HG03469 (cell line): Measurements from ENCODE around the gene FAM193A.
A peak's percentile ranks its signal among the peaks of the same experiment; 100 is the strongest.

ENCODE experiments used
- ATAC-seq: cut with Tn5 transposase; IDR thresholded peaks from one replicate; pipeline ENCODE4 v1.9.1; 2021; ENCODE audit warnings: mild to moderate bottlenecking, moderate library complexity, moderate number of reproducible peaks; ENCODE audit not compliant: unreplicated experiment

FAM193A gene

DNA sequence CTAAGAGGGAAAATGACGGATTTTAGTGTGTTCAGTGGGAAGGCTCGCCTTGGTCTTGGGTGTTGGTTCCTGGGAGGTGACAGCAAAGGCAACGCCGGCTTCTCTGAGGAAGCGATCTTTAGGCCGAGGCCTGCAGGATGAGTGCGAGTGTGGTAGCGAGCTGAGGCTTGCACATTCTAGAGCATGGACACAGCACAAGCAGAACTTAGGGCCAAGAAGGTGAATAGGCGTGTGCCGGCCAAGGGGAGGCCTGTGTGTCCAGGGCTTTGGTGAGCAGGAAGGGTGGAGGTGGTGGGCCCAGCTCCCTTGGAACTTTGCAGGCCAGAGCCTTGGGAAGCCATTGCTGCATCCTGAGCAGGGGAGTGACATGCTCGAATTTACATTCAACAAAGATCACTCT, 151.8 kb downstream of the FAM193A start:
- no peak for ATAC-seq

DNA sequence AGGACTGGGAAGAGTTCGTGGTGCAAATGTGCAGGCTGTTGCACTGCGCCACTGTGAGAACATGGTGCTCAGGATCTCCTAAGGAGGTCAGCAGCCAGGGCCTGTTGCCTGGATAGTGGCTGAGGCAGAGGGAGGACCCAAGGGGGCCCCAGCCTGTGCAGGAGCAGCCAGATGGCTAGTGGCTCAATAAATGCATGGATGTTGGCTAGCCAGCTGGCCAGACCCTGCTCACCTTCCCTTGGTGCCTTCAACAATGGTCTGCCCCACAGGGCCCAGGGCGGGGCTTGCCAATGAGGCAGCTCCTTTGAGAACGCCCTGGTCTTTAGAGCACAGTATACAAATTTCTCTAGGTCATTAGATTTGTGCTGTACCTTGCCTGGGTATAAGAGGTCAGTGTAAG, 152.2 kb downstream of the FAM193A start:
- ATAC-seq: no peak

GRCh38 chr4:2689114-2689513, 152.7 kb downstream of the FAM193A start:
- no peak for ATAC-seq

- peak; percentile 53 for ATAC-seq
These were observed 153.6 kb downstream of the FAM193A start for GRCh38 chr4:2689825-2690700.

DNA sequence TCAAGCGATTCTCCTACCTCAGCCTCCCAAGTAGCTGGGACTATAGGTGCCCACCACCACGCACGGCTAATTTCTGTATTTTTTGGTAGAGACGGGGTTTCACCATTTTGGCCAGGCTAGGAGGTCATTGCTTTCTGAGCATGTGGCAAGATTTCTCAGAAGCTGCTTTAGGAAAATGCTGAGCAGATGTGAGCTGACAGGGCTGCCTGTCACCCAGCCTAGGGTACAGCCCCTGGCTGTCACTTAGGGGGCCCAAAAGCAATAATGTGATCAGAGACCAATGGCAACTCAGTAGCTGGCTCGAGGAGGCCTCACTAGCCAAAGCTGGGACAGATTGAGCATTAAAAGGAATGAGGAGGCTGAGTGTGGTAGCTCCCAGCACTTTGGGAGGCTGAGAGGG, 154.9 kb downstream of the FAM193A start:
- ATAC-seq: no peak

DNA sequence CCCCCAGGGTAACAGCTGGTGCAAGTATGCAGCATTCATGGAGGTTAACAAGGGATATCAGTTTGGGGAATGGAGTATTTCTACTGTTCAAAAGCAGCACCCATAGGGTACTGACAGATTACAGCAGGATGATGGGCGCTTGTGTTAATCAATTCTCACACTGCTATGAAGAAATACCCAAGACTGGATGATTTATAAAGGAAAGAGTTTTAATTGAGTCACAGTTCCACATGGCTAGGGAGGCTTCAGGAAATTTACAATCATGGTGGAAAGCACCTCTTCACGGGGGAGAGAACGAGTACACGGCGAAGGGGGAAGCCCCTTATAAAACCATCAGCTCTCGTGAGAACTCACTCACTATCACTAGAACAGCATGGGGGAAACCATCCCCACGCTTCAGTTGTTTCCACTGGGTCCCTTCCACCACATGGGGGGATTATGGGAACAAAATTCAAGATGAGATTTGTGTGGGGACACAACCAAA, 155.5 kb downstream of the FAM193A start:
- ATAC-seq: no peak

DNA sequence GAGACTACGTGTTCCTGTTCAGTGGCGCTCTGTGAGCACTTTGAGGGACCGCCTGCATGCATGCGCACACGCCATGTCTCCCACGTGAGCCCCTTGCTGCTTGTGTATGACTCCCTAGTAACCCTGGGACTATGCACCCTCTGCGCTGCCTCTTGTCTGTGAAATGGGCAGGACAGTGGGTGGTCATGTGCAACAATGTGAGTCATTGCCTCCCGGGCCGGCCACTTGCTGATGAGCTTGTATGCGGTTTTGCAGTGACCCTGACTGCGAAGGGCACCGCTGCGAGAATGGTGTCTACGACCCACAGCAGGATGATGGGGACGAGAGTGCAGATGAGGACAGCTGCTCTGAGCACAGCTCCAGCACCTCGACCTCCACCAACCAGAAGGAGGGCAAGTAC, 158.2 kb downstream of the FAM193A start:
- no peak for ATAC-seq

DNA sequence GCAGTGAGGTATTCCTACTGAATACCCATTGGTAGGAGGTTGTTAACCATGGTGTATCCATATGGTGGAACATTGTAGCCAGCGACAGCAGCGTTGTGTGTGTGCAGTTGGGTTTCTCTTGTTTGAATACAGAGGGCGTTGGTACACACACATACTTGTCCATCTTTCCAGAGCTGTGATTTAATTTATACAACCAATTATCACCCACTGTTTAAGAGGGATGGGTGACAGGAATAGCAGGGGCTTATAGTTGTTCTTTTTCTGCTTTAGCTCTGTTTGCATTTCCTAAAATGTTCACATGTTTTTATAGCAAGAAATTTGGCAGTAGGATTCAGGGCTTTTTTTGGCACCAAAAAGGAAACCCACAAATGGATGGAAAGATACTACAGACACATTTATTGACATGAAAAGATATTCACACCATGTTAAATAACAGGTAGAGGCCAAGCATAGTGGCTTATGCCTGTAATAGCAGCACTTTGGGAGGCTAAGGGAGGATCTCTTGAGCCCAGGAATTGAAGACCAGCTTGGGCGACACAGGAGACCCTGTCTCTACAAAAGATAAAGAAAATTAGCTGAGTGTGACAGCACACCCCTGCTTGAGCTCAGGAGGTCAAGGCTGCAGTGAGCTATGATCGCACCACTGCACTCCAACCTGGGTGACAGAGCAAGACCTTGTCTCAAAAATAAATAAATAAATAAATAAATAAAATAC, 159.1 kb downstream of the FAM193A start:
- no peak for ATAC-seq

DNA sequence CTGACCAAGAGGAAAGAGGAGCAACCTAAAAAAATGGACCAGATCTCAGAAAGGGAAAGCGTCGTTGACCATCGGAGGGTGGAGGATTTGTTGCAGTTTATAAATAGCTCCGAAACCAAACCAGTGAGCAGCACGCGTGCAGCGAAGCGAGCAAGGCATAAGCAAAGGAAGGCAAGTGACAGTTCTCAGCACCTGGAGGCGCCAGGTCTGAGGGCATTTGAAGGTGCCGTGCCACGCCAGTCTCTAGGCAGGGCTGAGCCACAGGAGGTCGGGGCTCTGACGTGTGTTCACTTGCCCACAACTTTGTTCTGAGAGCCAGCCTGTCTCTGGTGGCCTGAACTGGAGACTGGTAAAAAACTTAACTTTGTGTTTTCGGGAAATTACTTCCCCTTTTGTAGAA, 160.0 kb downstream of the FAM193A start:
- ATAC-seq: peak; percentile 92

- ATAC-seq: no peak
These were observed 161.6 kb downstream of the FAM193A start for GRCh38 chr4:2697995-2698414.

DNA sequence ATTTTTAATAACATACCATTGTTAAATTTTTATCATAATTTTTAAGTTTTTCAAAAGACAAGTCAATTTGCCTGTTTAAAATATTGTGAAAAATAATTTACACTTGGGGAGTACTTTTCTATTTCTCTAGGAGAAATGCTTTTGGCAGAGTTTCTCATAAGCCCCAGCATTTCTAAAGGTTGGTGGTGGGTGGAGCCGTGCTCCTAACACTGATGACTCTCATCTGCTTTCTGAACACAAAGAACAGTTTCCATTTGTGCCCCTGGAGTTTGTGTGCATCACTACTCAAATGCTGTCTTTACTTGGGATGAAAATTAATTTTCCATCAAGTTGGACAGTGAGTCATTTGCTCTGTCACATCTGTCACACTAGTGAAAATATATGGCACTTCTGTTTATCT, 162.1 kb downstream of the FAM193A start:
- no peak for ATAC-seq

DNA sequence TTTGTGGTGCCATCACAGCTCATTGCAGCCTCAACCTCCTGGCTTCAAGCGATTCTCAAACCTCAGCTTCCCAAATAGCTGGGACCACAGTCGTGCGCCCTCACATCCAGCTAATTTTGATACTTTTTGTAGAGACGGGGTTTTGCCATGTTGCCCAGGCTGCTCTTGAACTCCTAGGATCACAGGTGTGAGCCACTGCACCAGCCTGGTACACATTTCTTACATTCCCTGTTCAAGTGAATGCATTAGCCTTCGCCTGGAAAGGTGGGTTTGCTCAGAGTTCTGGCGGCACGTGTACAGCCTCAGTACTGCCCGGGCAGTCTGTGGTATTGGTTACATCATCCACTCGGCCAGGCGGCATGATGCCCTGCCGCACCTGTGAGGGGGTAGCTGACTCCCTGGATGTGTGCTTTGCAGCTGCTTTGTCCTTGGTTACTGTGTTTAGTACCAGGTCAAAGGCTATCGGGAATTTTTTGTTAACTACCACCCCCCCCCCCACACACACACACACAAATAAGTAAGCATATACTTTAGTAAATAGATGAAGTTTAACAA, 162.6 kb downstream of the FAM193A start:
- no peak for ATAC-seq

DNA sequence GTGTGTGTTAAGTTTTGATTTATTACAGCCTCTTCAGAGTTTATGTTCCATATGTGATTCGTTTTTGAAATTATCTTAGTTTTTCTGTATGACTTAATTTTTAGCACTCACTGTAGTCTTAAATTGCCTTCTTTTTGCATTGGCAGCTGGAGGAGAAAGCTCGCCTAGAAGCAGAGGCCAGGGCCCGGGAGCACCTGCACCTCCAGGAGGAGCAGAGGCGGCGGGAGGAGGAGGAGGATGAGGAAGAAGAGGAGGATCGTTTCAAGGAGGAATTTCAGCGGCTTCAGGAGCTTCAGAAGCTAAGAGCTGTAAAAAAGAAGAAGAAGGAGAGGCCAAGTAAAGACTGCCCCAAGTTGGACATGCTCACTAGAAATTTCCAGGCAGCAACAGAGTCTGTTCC, 163.1 kb downstream of the FAM193A start:
- no peak for ATAC-seq

- ATAC-seq: no peak
These were observed 163.6 kb downstream of the FAM193A start for GRCh38 chr4:2700031-2700430.

DNA sequence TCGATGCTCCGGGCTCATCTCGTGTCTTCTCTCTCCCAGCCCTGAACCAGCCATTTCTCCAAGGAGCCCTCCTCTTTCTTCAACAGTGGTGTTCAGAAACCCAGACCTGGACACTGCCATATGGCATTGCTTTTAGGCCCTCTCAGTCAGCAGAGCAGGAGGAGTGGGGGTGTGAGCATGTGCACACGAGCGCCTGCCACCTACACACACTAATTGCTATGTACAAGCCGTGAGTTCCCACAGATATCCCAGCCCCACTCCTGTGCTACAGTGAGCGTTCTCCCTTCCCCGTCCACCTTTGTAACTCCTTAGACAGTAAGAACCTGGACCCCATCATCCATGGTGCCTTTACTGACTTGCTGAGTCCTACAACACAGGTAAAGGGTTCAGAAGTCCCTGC, 165.9 kb downstream of the FAM193A start:
- no peak for ATAC-seq

DNA sequence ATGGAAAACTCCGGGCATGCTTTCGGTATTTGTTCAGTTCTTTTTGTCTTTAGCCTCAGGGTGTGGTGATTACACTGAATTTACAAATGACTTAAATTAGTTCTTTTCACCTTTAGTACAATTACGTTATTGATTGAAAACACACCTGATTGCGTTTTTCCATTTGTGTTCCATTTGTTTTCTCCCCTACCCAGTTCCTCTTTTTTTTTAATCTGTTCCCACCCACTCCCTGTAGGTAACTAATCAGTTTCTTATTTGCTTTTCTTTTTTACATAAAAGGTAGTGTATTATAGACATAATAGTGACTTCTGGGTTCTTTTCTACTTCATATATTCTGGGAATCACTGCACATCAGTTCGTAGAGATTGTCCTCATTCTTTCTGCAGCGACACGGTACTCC, 166.3 kb downstream of the FAM193A start:
- no peak for ATAC-seq

GRCh38 chr4:2712261-2712842, 175.9 kb downstream of the FAM193A start:
- no peak for ATAC-seq

GRCh38 chr4:2713337-2713736, 176.9 kb downstream of the FAM193A start:
- no peak for ATAC-seq

DNA sequence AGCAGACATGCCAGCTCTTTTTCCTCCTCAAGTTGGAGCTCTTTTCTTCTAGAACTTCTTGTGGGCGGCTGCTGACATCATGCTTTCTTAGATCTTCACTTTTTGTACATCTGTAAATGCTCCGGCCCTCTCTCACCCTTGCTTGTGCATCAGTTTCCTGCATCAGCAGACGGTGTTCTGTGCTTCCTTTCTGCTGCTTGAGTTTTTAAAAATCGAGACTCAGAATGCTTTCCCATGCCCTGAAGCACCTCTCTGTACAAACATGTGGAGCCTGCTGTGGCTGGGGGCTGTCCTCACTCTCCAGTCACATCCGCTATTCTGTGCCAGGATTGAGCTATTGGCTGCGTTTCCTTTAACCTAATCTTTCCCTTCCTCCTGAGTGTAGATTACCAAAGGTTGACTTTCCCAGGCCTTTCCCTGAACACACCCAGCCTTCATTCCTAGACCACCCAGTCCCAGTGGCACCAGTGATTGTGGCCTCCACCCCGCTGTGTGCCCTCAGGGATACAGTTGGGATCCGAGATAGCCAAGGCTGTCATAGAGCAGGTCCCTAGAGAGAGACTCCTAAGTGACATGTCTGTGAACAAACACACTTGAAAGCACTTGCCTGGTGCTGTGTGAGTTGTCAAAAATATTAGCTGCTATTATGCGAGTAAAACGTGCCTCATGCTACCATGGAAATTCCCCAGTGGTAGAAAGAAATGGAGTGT, 177.8 kb downstream of the FAM193A start:
- ATAC-seq: no peak

GRCh38 chr4:2714918-2715317, 178.5 kb downstream of the FAM193A start:
- no peak for ATAC-seq

- no peak for ATAC-seq
These were observed 179.0 kb downstream of the FAM193A start for GRCh38 chr4:2715426-2715825.
